Activated CD4-positive, alpha-beta T cell treated with anti-CD3 and anti-CD28 coated beads for 4 hours (primary cell): ENCODE measurements around the gene GCGR.

Experiments used
- DNase-seq, 2 donors: peaks; one replicate each; pipeline ENCODE4 v3.0.0-alpha.2; 2020

Gene GCGR

GRCh38 chr17:81803728-81804558, at the start of gene GCGR:
TSS of gene GCGR (plus strand) at chr17:81804150. CDS start at chr17:81809019, 4,869 bp downstream.
- DNase-seq, result no peak

DNA sequence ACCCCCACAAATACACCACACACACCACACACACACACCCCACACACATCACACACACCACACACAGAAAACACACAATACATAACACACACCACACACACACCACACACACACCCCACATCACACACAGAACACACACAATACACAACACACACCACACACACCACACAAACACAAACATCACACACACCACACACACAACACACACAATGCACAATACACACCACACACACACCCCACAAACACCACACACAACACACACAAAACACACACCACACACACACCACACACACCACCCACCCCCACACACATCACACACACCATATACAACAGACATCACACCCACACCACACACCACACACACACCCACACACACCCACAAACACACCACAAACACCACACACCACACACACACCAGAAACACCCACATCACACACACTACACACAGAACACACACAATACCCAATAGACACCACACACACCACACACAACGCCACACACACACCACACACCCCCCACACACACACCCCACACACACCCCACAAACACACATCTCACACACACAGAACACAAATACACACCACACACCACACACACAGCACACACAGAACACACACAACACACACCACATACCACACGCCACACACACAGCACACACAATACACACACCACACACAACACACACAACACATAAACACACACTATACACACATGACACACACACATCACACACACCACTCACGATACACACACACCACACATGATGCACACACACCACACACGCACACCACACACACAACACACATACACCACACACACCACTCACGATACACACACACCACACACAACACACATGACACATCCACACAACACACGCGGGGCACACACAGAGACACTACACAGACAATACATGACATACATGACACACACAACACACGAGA, 11.0 kb upstream of the GCGR start:
- DNase-seq, result no peak

GRCh38 chr17:81794074-81794476, 9.9 kb upstream of the GCGR start:
- DNase-seq, result no peak

DNA sequence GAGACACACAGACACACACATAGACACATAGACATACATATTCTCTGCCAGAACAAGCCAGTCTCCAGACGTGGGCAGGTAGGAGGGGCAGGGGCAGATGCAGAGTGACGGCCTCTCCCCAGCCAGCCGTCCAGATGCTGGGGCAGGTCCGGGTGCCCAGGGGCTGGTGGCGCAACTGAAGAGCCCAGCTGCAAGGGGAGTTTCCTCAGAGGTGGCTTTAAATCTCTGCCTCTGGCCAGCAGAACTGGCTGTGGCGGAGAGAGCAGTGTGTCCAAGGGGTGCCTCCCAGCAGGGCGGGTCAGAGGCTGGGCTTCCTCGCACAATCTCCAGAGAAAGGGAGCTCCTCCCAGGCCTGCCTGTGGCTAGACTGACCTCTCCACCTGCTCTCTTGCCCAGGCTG, 9.4 kb upstream of the GCGR start:
- no peak for DNase-seq

GRCh38 chr17:81801327-81801726, 2.6 kb upstream of the GCGR start:
- DNase-seq, result no peak

DNA sequence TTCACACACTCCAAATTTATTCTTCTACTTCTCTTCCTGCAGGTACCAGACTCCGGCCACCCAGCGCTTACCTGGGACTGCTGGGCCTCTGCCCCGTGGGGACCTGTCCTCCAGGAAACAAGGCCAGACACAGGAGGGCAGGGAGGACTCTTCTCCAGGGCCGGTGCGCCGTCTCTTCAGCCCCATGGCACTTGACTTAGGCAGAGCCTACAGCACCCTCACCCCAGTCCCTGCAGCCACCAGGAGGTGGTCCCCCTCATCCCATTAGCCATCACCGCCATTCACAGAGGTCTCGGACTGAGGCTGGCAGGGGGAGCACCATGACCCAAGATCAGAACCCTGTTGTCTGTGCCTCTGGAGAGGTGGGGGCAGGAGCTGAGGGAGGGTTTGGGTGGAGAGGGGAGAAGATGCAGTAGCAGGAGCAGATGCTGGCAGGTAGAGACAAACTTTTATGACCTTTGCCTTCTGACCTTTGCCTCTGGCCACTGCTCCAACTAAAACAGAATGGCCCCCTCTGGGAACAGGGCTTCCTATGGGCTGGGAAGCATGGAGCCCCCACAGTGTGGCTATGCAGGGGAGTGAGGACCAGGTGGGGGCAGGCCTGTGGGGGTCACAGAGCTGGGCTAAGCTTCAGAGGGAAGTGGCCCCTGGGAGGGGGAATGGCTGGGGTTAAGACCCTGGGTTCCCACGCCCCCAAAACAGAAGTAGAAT, 1.7 kb upstream of the GCGR start:
- no peak for DNase-seq

- DNase-seq, result no peak
Observed at GRCh38 chr17:81802856-81803643, 900 bp upstream of the GCGR start.

DNA sequence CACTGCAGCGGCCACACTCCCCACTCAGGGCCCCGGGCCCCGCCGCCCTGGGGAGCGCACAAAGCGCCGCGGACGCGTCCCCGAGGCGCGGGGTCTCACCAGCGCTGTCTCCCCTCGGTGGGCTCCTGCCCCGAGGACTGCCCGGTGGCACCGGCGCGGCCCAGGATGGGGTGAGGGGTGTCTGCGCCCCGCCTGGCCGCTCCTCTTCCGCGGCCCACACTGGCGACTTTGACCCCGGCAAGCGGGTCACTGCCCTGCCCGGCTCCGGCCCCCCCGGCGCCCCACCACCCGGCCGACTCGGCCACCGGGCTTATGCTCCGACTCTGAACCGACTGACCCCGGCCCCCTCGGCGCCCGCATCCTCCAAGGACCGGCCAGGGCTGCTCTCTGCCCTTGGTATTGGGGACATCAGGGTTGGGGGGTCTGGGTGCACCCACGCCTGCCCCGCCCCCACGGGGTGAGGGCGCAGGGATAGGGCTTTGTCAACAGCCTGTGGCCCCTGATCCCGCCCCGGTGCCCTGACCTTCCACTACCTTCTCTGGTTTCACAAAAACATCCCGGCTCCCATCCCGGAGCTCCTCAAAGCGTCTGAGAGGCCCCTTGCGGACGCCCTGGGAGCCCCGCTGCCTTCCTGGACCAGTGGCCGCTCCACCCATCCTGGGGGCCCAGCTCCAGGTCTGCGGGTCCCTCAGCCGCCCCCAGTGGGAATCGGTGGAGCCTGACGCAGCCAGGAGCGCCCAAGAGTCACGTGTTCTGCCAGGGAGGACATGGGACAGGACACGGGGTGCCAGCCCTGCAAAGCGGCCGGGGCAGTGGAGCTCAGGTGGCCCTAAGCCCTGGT, 829 bp downstream of the GCGR start:
- no peak for DNase-seq

DNA sequence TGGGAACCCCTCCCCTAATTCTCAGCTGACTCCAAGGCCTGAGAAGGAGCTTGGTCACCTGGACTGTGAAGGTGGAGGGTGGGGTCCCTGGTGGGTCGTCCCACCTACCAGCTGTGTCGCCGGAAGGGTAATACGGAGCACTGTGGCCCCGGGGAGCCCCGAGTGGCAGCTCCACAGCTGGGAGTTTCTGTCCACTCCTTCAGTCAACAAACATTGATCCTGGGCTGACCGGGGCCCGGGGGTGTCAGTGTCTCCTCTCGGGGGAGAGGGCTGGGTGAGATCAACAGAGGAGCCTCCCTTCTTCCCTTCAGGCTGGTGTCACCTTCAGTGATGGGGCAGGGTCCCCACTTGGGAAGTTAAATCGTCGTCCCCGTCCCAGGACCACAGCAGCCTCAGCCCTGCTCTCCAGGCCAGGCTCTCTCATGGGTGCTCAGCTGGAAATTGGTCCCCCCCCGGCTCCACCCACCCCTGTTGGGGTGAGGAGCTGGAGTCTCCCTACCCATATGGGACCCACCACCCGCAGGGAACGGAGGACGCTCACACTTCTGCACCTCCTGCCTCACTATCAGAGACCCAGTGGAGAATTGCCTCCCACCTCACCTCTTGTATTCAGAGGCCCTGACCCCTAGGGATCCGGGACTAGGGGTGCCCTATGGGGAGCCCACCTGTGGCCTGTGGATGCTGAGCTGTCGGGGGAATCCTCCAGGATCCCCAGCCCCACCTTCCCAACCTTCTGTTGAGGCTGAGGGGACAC, 1.9 kb downstream of the GCGR start:
- DNase-seq, result no peak

GRCh38 chr17:81806461-81807209, 2.7 kb downstream of the GCGR start:
- no peak for DNase-seq

DNA sequence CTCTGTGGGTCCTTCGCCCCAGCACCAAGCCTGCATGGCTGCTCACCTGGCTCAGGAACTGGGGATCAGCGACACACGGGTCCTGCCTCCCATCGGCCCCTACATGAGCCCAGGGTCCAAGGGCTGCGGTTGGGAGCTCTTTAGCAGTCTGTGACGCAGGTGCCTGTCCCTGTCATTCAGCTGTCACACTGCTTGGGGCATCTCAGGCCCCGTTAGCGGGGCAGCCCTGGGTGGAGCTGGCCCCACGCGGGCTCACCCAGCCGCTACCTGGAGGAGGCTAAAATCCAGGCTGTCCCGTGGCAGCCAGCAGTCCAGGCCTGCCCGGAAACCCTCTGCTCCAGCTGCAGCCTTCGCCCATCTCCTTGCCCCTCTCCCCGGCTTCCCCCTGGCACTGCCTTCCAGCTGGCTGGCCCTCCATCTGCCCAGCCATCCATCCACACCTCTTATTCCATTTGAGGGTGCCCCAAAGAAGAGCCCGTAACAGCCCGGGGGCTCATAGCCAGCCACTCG, 3.3 kb downstream of the GCGR start:
- DNase-seq, result no peak

GRCh38 chr17:81807839-81808238, 3.9 kb downstream of the GCGR start:
- no peak for DNase-seq

DNA sequence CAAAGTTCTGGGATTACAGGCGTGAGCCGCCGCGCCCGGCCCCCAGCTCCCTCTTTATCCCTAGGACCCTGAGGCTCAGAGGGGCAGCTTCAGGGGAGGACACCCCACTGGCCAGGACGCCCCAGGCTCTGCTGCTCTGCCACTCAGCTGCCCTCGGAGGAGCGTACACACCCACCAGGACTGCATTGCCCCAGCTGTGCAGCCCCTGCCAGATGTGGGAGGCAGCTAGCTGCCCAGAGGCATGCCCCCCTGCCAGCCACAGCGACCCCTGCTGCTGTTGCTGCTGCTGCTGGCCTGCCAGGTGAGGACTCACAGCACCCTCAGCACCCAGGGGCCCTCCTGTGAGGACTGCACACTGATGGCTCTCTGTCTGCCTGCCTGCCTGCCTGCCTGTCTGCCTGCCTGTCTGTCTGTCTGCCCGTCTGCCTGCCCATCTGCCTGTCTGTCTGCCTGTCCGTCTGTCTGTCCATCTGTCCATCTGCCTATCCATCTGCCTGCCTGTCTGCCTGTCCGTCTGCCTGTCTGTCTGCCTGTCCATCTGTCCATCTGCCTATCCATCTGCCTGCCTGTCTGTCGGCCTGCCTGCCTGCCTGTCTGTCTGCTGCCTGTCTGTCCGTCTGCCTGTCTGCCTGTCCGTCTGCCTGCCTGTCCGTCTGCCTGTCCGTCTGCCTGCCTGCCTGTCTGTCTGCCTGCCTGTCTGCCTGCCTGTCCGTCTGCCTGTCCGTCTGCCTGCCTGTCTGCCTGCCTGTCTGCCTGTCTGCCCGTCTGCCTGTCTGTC, 5.0 kb downstream of the GCGR start:
- DNase-seq, result no peak

DNA sequence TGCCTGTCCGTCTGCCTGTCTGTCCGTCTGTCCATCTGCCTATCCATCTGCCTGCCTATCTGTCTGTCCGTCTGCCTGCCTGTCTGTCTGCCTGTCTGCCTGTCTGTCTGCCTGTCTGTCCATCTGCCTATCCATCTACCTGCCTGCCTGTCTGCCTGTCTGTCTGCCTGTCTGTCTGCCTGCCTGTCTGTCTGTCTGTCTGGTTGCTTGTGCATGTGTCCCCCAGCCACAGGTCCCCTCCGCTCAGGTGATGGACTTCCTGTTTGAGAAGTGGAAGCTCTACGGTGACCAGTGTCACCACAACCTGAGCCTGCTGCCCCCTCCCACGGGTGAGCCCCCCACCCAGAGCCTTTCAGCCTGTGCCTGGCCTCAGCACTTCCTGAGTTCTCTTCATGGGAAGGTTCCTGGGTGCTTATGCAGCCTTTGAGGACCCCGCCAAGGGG, 5.6 kb downstream of the GCGR start:
- DNase-seq, result no peak

- no peak for DNase-seq
Observed at GRCh38 chr17:81810476-81810875, 6.5 kb downstream of the GCGR start.

- DNase-seq, result no peak
Observed at GRCh38 chr17:81810892-81811704, 7.1 kb downstream of the GCGR start.

- no peak for DNase-seq
Observed at GRCh38 chr17:81811705-81812570, 8.0 kb downstream of the GCGR start.
